Measurements from ENCODE around the gene DMD.
"Not testable (repeated sequence)": the region's sequence is repeated elsewhere in the genome, so short reads cannot be mapped to it uniquely, and the experiment has no call there.

The DMD gene

GRCh38 chrX:33211356-33212260 lies at the start of gene DMD:
Gene DMD, minus strand, starts transcription at chrX:33211549. Its CDS starts 237 bp downstream, at chrX:33211312.
- DNase-seq (ENCODE audit: low spot score) = no peak

- DNase-seq (ENCODE audit: low spot score) = no peak
Measured at GRCh38 chrX:33252306-33252825, 41.0 kb upstream of the DMD start.

- no peak for DNase-seq (ENCODE audit: low spot score)
Measured at GRCh38 chrX:33218819-33219218, 7.5 kb upstream of the DMD start.

- no peak for DNase-seq (ENCODE audit: low spot score)
Measured at GRCh38 chrX:33210156-33210555, 1.2 kb downstream of the DMD start.

- no peak for DNase-seq (ENCODE audit: low spot score)
Measured at GRCh38 chrX:33207056-33207455, 4.3 kb downstream of the DMD start.

GRCh38 chrX:33205321-33205720 lies 6.0 kb downstream of the DMD start:
- no peak for DNase-seq (ENCODE audit: low spot score)

GRCh38 chrX:33204889-33205288 lies 6.5 kb downstream of the DMD start:
- DNase-seq (ENCODE audit: low spot score) = no peak

GRCh38 chrX:33198561-33199279 lies 12.6 kb downstream of the DMD start:
- DNase-seq (ENCODE audit: low spot score) = no peak

- no peak for DNase-seq (ENCODE audit: low spot score)
Measured at GRCh38 chrX:33195698-33196097, 15.7 kb downstream of the DMD start.

- no peak for DNase-seq (ENCODE audit: low spot score)
Measured at GRCh38 chrX:33194876-33195433, 16.4 kb downstream of the DMD start.

- no peak for DNase-seq (ENCODE audit: low spot score)
Measured at GRCh38 chrX:33194289-33194688, 17.1 kb downstream of the DMD start.

GRCh38 chrX:33190016-33190415 lies 21.3 kb downstream of the DMD start:
- no peak for DNase-seq (ENCODE audit: low spot score)

GRCh38 chrX:33188881-33189280 lies 22.5 kb downstream of the DMD start:
- DNase-seq (ENCODE audit: low spot score) = no peak

- no peak for DNase-seq (ENCODE audit: low spot score)
Measured at GRCh38 chrX:33188286-33188685, 23.1 kb downstream of the DMD start.

- not testable (repeated sequence) for DNase-seq (ENCODE audit: low spot score)
Measured at GRCh38 chrX:33184803-33185202, 26.5 kb downstream of the DMD start.

GRCh38 chrX:33183361-33183760 lies 28.0 kb downstream of the DMD start:
- no peak for DNase-seq (ENCODE audit: low spot score)

- no peak for DNase-seq (ENCODE audit: low spot score)
Measured at GRCh38 chrX:33178690-33179089, 32.7 kb downstream of the DMD start.

- DNase-seq (ENCODE audit: low spot score) = no peak
Measured at GRCh38 chrX:33178218-33178617, 33.1 kb downstream of the DMD start.

GRCh38 chrX:33175201-33175600 lies 36.1 kb downstream of the DMD start:
- DNase-seq (ENCODE audit: low spot score) = no peak

- no peak for DNase-seq (ENCODE audit: low spot score)
Measured at GRCh38 chrX:33171041-33171440, 40.3 kb downstream of the DMD start.

- DNase-seq (ENCODE audit: low spot score) = no peak
Measured at GRCh38 chrX:33161829-33162228, 49.5 kb downstream of the DMD start.

- DNase-seq (ENCODE audit: low spot score) = no peak
Measured at GRCh38 chrX:33160273-33160672, 51.1 kb downstream of the DMD start.

Data from HuH-7.5 (cell line).